GM12878 (cell line): ENCODE measurements around the gene APLP2. TPM values are rescaled to one million over a fixed set of nuclear protein-coding genes. Genes with fewer than 3 reads are reported as not detected.

Experiments used
- ATAC-seq: fragments of 200-7000 bp; cut with Tn5 transposase; 3 replicates; pipeline ENCODE4 v1.9.1; 2020; ENCODE audit warnings: mild to moderate bottlenecking, moderate library complexity
- BruUV-seq: library from RNA; stranded (reverse); fragments of 400-500 nt; replicated peaks from 2 replicates; lab custom pipeline; 2021; lab: Mats Ljungman, UMichigan
- CTCF ChIA-PET: fragments of 300-600 bp; sonication (Branson Sonifier 250); formaldehyde crosslinking; extraction: SDS; loops from one replicate; lab custom pipeline; 2021; ENCODE audit warnings: inconsistent platforms; lab: Yijun Ruan, JAX
- POLR2A ChIA-PET: fragments of 350-600 bp; formaldehyde crosslinking; extraction: SDS; loops from one replicate; lab custom pipeline; 2021; ENCODE audit warnings: inconsistent platforms; lab: Charles Lee
- RAD21 ChIA-PET: fragments of 300-600 bp; sonication (Branson Sonifier 250); formaldehyde crosslinking; loops from one replicate; lab custom pipeline; 2023; ENCODE audit warnings: antibody characterized with exemption; ENCODE audit not compliant: unreplicated experiment; lab: Charles Lee
- SMC1A ChIA-PET: fragments of 300-600 bp; sonication (Branson Sonifier 250); formaldehyde crosslinking; loops from one replicate; lab custom pipeline; 2023; ENCODE audit not compliant: unreplicated experiment, uncharacterized antibody; lab: Charles Lee
- DNase-seq: peaks from one replicate; pipeline ENCODE4 v3.0.0-alpha.2; 2011; ENCODE audit warnings: low read depth, low spot score
- FAIRE-seq: peaks from 3 replicates; lab custom pipeline; 2011; peaks lifted over from hg19 to GRCh38; lab: Jason Lieb, UNC
- H2AFZ ChIP-seq: 2 replicates; pipeline ENCODE4 v1.6.0; 2011; ENCODE audit warnings: low read depth, low read length, control low read depth; ENCODE audit not compliant: control insufficient read depth
- H3K27ac ChIP-seq: 2 replicates; pipeline ENCODE4 v1.5.1; 2011; ENCODE audit warnings: control low read depth; ENCODE audit not compliant: control insufficient read depth, insufficient read depth
- H3K27me3 ChIP-seq, 2 experiments: replicated peaks in 1 of 2; 2 replicates each; pipeline versions ENCODE4 v1.6.0 to v1.6.1; 2011; ENCODE audit warnings: low read length in 1 of 2; ENCODE audit not compliant: control insufficient read depth in 2 of 2, insufficient read depth in 2 of 2
- H3K36me3 ChIP-seq, 2 experiments: 2 replicates each; pipeline ENCODE4 v1.5.1; 2011; ENCODE audit warnings: low read length in 1 of 2; ENCODE audit not compliant: control insufficient read depth in 2 of 2, insufficient read depth in 2 of 2
- H3K4me1 ChIP-seq: 2 replicates; pipeline ENCODE4 v1.6.1; 2011; ENCODE audit warnings: mild to moderate bottlenecking, low read length, moderate library complexity, mixed read lengths; ENCODE audit not compliant: control insufficient read depth, insufficient read depth
- H3K4me2 ChIP-seq: 2 replicates; pipeline ENCODE4 v1.6.0; 2011; ENCODE audit warnings: control low read depth; ENCODE audit not compliant: control insufficient read depth, insufficient read depth
- H3K4me3 ChIP-seq: fragments of 200-600 bp; sonication (generic); 2 replicates; pipeline ENCODE4 v1.5.1; 2016
- H3K79me2 ChIP-seq: 2 replicates; pipeline ENCODE4 v1.6.0; 2011; ENCODE audit warnings: low read length; ENCODE audit not compliant: control insufficient read depth, insufficient read depth
- H3K9ac ChIP-seq: 2 replicates; pipeline ENCODE4 v1.8.0; 2011; ENCODE audit warnings: low read length, control low read depth, mixed read lengths; ENCODE audit not compliant: control insufficient read depth, insufficient read depth
- H3K9me3 ChIP-seq: replicated peaks from 3 replicates; pipeline ENCODE4 v1.5.1; 2011; ENCODE audit warnings: mild to moderate bottlenecking, low read length; ENCODE audit not compliant: control insufficient read depth, insufficient read depth
- H4K20me1 ChIP-seq: 2 replicates; pipeline ENCODE4 v1.6.0; 2011; ENCODE audit not compliant: control insufficient read depth, insufficient read depth
- EGR1 ChIP-seq, 2 experiments: IDR thresholded peaks; 1 replicate in 1 of 2; 2 replicates in 1 of 2; pipeline ENCODE4 v1.6.1; 2011 to 2012; ENCODE audit warnings: low read depth in 2 of 2, low read length in 2 of 2, borderline replicate concordance in 1 of 2, mild to moderate bottlenecking in 1 of 2, moderate library complexity in 1 of 2
- EP300 ChIP-seq, 2 experiments: fragments of 150-350 bp in 1 of 2; IDR thresholded peaks; 2 replicates each; pipeline ENCODE4 v1.6.1; 2011 to 2012; ENCODE audit warnings: low read depth in 2 of 2, low read length in 2 of 2, borderline replicate concordance in 1 of 2, improper control_type of control experiment in 1 of 2, inconsistent platforms in 1 of 2; ENCODE audit not compliant: control insufficient read depth in 1 of 2
- ESRRA ChIP-seq: IDR thresholded peaks from 2 replicates; pipeline ENCODE4 v1.6.1; 2012; ENCODE audit warnings: mild to moderate bottlenecking, low read length, improper control_type of control experiment
- FOXK2 ChIP-seq: fragments of 450-650 bp; IDR thresholded peaks from 2 replicates; pipeline ENCODE4 v1.6.1; 2017; ENCODE audit warnings: mild to moderate bottlenecking, moderate library complexity
- GABPA ChIP-seq: IDR thresholded peaks from 2 replicates; pipeline ENCODE4 v1.6.1; 2014; ENCODE audit warnings: antibody characterized with exemption, low read depth, mild to moderate bottlenecking, inconsistent platforms
- NFIC ChIP-seq: IDR thresholded peaks from 2 replicates; pipeline ENCODE4 v1.6.1; 2012; ENCODE audit warnings: low read depth, mild to moderate bottlenecking, inconsistent platforms, low read length, moderate library complexity
- PAX8 ChIP-seq: fragments of 450-650 bp; IDR thresholded peaks from 2 replicates; pipeline ENCODE4 v1.6.1; 2017; ENCODE audit warnings: mild to moderate bottlenecking, moderate library complexity
- POLR2A ChIP-seq: IDR thresholded peaks from 2 replicates; pipeline ENCODE4 v1.6.1; 2011; ENCODE audit warnings: low read depth, mild to moderate bottlenecking, low read length
- RAD21 ChIP-seq: IDR thresholded peaks from 2 replicates; pipeline ENCODE4 v1.6.1; 2011; ENCODE audit warnings: mild to moderate bottlenecking, low read depth, low read length, moderate library complexity; ENCODE audit not compliant: insufficient read depth
- SMAD5 ChIP-seq: IDR thresholded peaks from 2 replicates; pipeline ENCODE4 v1.6.1; 2016; ENCODE audit warnings: antibody characterized with exemption, low read depth
- SMARCA5 ChIP-seq: fragments of 450-650 bp; IDR thresholded peaks from 2 replicates; pipeline ENCODE4 v1.6.1; 2017; ENCODE audit warnings: mild to moderate bottlenecking
- SPI1 ChIP-seq: IDR thresholded peaks from 2 replicates; pipeline ENCODE4 v1.6.1; 2011; ENCODE audit warnings: low read depth, mild to moderate bottlenecking, low read length, moderate library complexity, borderline replicate concordance; ENCODE audit not compliant: insufficient read depth
- STAT1 ChIP-seq: fragments of 450-650 bp; conservative IDR thresholded peaks from 2 replicates; pipeline ENCODE4 v1.6.1; 2014; ENCODE audit warnings: antibody characterized with exemption, mild to moderate bottlenecking
- SUZ12 ChIP-seq: fragments of 200-600 bp; sonication (generic); IDR thresholded peaks from one replicate; pipeline ENCODE4 v1.6.1; 2018; ENCODE audit warnings: antibody characterized with exemption, mild to moderate bottlenecking; ENCODE audit not compliant: unreplicated experiment
- WGBS: methylation state at CpG from one replicate; pipeline ENCODE4 v1.1.6; 2016; ENCODE audit warnings: low lambda C conversion rate; ENCODE audit not compliant: insufficient replicate concordance, insufficient coverage; ENCODE audit errors: missing lambda C conversion rate; 5-methylcytosine and 5-hydroxymethylcytosine counted together
- in situ Hi-C: fragments of 300-500 bp; cut with MboI; formaldehyde crosslinking; loops from 9 replicates; pipeline ENCODE4 v1.14.3; 2018; ENCODE audit warnings: mixed read lengths
- intact Hi-C: fragments of 100-400 bp; cut with micrococcal nuclease; formaldehyde crosslinking; loops from one replicate; pipeline ENCODE4 v1.14.2; 2022; ENCODE audit not compliant: unreplicated experiment
- polyA plus RNA-seq, 11 experiments: library from polyadenylated mRNA; depleted of rRNA in 4 of 11; unstranded in 6 of 11; stranded (reverse) in 5 of 11; fragments of >200 nt; fragmentation: Nextera tagmentation in 4 of 11; fragmentation: Illumina TruSeq in 1 of 11; extraction: Ambion mirVana in 4 of 11; extraction: Trizol in 1 of 11; gene quantifications; 1 replicate in 1 of 11; 2 replicates in 10 of 11; pipeline versions ENCODE4 v1.2.1 to v1.2.3, GENCODE V29; 2011 to 2016; ENCODE audit warnings: inconsistent platforms in 2 of 11, missing spikeins in 2 of 11, low read depth in 1 of 11
- total RNA-seq, 4 experiments: library from RNA; depleted of rRNA in 3 of 4; stranded (reverse); fragments of >200 nt in 3 of 4; fragmentation: Illumina TruSeq in 1 of 4; extraction: Trizol in 1 of 4; gene quantifications; 2 replicates each; pipeline versions ENCODE4 v1.2.1 to v1.2.3, GENCODE V29; 2013 to 2021

Gene APLP2
- total and polyA plus RNA-seq, 10 of the 15 experiments (the other 5 are each of a cell fraction or from before 2014, with no cell fraction given) = 2.3 to 38.8 (median 21.3) TPM

GRCh38 chr11:130187096-130187495 lies 117.4 kb downstream of the APLP2 start:
- ATAC-seq (no peak), DNase-seq (no peak)
- no peaks in the 10 kb centered on the region for H4K20me1 ChIP-seq
- H3K4me1 ChIP-seq = no peaks in the 10 kb centered on the region
- CTCF ChIA-PET = no interaction called here
- no TSS peak for BruUV-seq
- no peaks in the 10 kb centered on the region for H3K27me3 ChIP-seq
- intact Hi-C loops = no loop called here
- H3K4me2 ChIP-seq = no peak overlapping the region
- 55% methylated on average over 13 of the region's 13 CpGs for WGBS
- H3K4me3 ChIP-seq = no peak overlapping the region
- no peaks in the 10 kb centered on the region for H3K36me3 ChIP-seq
- no peak overlapping the region for H3K27ac ChIP-seq
- H3K79me2 ChIP-seq = no peaks in the 10 kb centered on the region
- no peak overlapping the region for H2AFZ ChIP-seq
- TF ChIP-seq FOXK2 (no peak), EP300 (IDR thresholded peaks at IDR 0.05; ENCODE audit: borderline replicate concordance in 1 of 2, control insufficient read depth in 1 of 2, low read depth in 2 of 2, low read length in 2 of 2) (no peak), GABPA (no peak)
- TF ChIP-seq, all 136 proteins: peak for 0
- in situ Hi-C loops = no loop called here
- H3K9me3 ChIP-seq = no peaks in the 10 kb centered on the region
- no peak for FAIRE-seq
- ChIA-PET POLR2A (no interaction called here), RAD21 (no interaction called here), SMC1A (no interaction called here)
- no peak overlapping the region for H3K9ac ChIP-seq

- no peaks in the 10 kb centered on the region for H4K20me1 ChIP-seq
- DNase-seq = no peak
- RAD21 ChIA-PET = no interaction called here
- TF ChIP-seq RAD21 (no peak), POLR2A (no peak), NFIC (no peak), SMAD5 (no peak), STAT1 (no peak), ESRRA (no peak), PAX8 (no peak), EGR1 (IDR thresholded peaks at IDR 0.05; ENCODE audit: borderline replicate concordance in 1 of 2, low read depth in 2 of 2, low read length in 2 of 2) (no peak), EP300 (IDR thresholded peaks at IDR 0.05; ENCODE audit: borderline replicate concordance in 1 of 2, control insufficient read depth in 1 of 2, low read depth in 2 of 2, low read length in 2 of 2) (no peak), SMARCA5 (no peak), SPI1 (no peak), SUZ12 (no peak)
- TF ChIP-seq, all 136 proteins: peak for 0
- POLR2A ChIA-PET = no interaction called here
- Histone ChIP-seq H3K36me3 (no peaks in the 10 kb centered on the region), H3K79me2 (no peaks in the 10 kb centered on the region), H3K4me3 (no peak overlapping the region), H2AFZ (no peak overlapping the region), H3K9ac (no peak overlapping the region), H3K4me2 (no peak overlapping the region), H3K27ac (no peak overlapping the region), H3K27me3 (no peaks in the 10 kb centered on the region), H3K4me1 (no peaks in the 10 kb centered on the region), H3K9me3 (no peaks in the 10 kb centered on the region)
- in situ Hi-C loops (no loop called here), intact Hi-C loops (no loop called here)
- SMC1A ChIA-PET = no interaction called here
- WGBS = 71% methylated on average over 14 of the region's 14 CpGs
- no TSS peak for BruUV-seq
- ATAC-seq = no peak
- CTCF ChIA-PET = no interaction called here
- FAIRE-seq = no peak
Observed at GRCh38 chr11:130188047-130188446, 118.4 kb downstream of the APLP2 start.
